ENCODE measurements around the gene IL1RAPL2. TPM values are rescaled to one million over a fixed set of nuclear protein-coding genes. Genes with fewer than 3 reads are reported as not detected.
"Not testable (repeated sequence)": the region's sequence is repeated elsewhere in the genome, so short reads cannot be mapped to it uniquely, and the experiment has no call there.

IL1RAPL2 gene
- polyA plus RNA-seq, 1 donor: 0.16 TPM

- not testable (repeated sequence) for H3K27me3 ChIP-seq (ENCODE audit: control insufficient read depth, insufficient read depth, low read length); H3K9me3 ChIP-seq (ENCODE audit: control insufficient read depth, low read depth, low read length); H3K4me3 ChIP-seq (ENCODE audit: low read length); H3K4me1 ChIP-seq (ENCODE audit: control insufficient read depth, insufficient read depth, low read length); H3K36me3 ChIP-seq (ENCODE audit: control insufficient read depth, insufficient read depth, low read length); H3K27ac ChIP-seq (ENCODE audit: low read length); DNase-seq
- WGBS (ENCODE audit: insufficient coverage, low lambda C conversion rate): no CpG with 5 or more reads among the region's 5 CpGs
Observed at GRCh38 chrX:104914686-104915085, 348.7 kb downstream of the IL1RAPL2 start.

- Histone ChIP-seq H3K27ac (ENCODE audit: low read length) (no peak overlapping the region), H3K4me1 (ENCODE audit: control insufficient read depth, insufficient read depth, low read length) (no peaks in the 10 kb centered on the region), H3K4me3 (ENCODE audit: low read length) (no peak overlapping the region), H3K9me3 (ENCODE audit: control insufficient read depth, low read depth, low read length) (no peaks in the 10 kb centered on the region), H3K27me3 (ENCODE audit: control insufficient read depth, insufficient read depth, low read length) (no peaks in the 10 kb centered on the region), H3K36me3 (ENCODE audit: control insufficient read depth, insufficient read depth, low read length) (no peaks in the 10 kb centered on the region)
- no CpG with 5 or more reads among the region's 1 CpG for WGBS (ENCODE audit: insufficient coverage, low lambda C conversion rate)
- no peak for DNase-seq
Observed at GRCh38 chrX:104918122-104918521, 352.1 kb downstream of the IL1RAPL2 start.

GRCh38 chrX:104921584-104922205, 355.7 kb downstream of the IL1RAPL2 start:
- Histone ChIP-seq H3K36me3 (ENCODE audit: control insufficient read depth, insufficient read depth, low read length) (no peaks in the 10 kb centered on the region), H3K27me3 (ENCODE audit: control insufficient read depth, insufficient read depth, low read length) (no peaks in the 10 kb centered on the region), H3K27ac (ENCODE audit: low read length) (no peak overlapping the region), H3K4me1 (ENCODE audit: control insufficient read depth, insufficient read depth, low read length) (no peaks in the 10 kb centered on the region), H3K4me3 (ENCODE audit: low read length) (no peak overlapping the region), H3K9me3 (ENCODE audit: control insufficient read depth, low read depth, low read length) (no peaks in the 10 kb centered on the region)
- no CpG with 5 or more reads among the region's 9 CpGs for WGBS (ENCODE audit: insufficient coverage, low lambda C conversion rate)
- no peak for DNase-seq

- H3K27me3 ChIP-seq (ENCODE audit: control insufficient read depth, insufficient read depth, low read length): no peaks in the 10 kb centered on the region
- WGBS (ENCODE audit: insufficient coverage, low lambda C conversion rate): no CpG with 5 or more reads among the region's 7 CpGs
- no peak overlapping the region for H3K27ac ChIP-seq (ENCODE audit: low read length)
- H3K9me3 ChIP-seq (ENCODE audit: control insufficient read depth, low read depth, low read length): no peaks in the 10 kb centered on the region
- DNase-seq: peak; percentile 31 to 42
- H3K4me1 ChIP-seq (ENCODE audit: control insufficient read depth, insufficient read depth, low read length): no peaks in the 10 kb centered on the region
- no peak overlapping the region for H3K4me3 ChIP-seq (ENCODE audit: low read length)
- H3K36me3 ChIP-seq (ENCODE audit: control insufficient read depth, insufficient read depth, low read length): no peaks in the 10 kb centered on the region
Observed at GRCh38 chrX:104922206-104922621, 356.2 kb downstream of the IL1RAPL2 start.

- no peak for DNase-seq
- WGBS (ENCODE audit: insufficient coverage, low lambda C conversion rate): no CpG with 5 or more reads among the region's 2 CpGs
- H3K4me3 ChIP-seq (ENCODE audit: low read length): no peak overlapping the region
- H3K36me3 ChIP-seq (ENCODE audit: control insufficient read depth, insufficient read depth, low read length): no peaks in the 10 kb centered on the region
- no peak overlapping the region for H3K27ac ChIP-seq (ENCODE audit: low read length)
- H3K27me3 ChIP-seq (ENCODE audit: control insufficient read depth, insufficient read depth, low read length): no peaks in the 10 kb centered on the region
- no peaks in the 10 kb centered on the region for H3K4me1 ChIP-seq (ENCODE audit: control insufficient read depth, insufficient read depth, low read length)
- H3K9me3 ChIP-seq (ENCODE audit: control insufficient read depth, low read depth, low read length): no peaks in the 10 kb centered on the region
Observed at GRCh38 chrX:104929324-104929723, 363.3 kb downstream of the IL1RAPL2 start.

GRCh38 chrX:104935581-104935980, 369.6 kb downstream of the IL1RAPL2 start:
- Histone ChIP-seq H3K36me3 (ENCODE audit: control insufficient read depth, insufficient read depth, low read length) (no peaks in the 10 kb centered on the region), H3K27ac (ENCODE audit: low read length) (no peak overlapping the region), H3K4me3 (ENCODE audit: low read length) (no peak overlapping the region), H3K27me3 (ENCODE audit: control insufficient read depth, insufficient read depth, low read length) (no peaks in the 10 kb centered on the region), H3K4me1 (ENCODE audit: control insufficient read depth, insufficient read depth, low read length) (no peaks in the 10 kb centered on the region), H3K9me3 (ENCODE audit: control insufficient read depth, low read depth, low read length) (no peaks in the 10 kb centered on the region)
- no peak for DNase-seq
- 100% methylated on average over 1 of the region's 2 CpGs for WGBS (ENCODE audit: insufficient coverage, low lambda C conversion rate)

- Histone ChIP-seq H3K9me3 (ENCODE audit: control insufficient read depth, low read depth, low read length) (no peaks in the 10 kb centered on the region), H3K27me3 (ENCODE audit: control insufficient read depth, insufficient read depth, low read length) (no peaks in the 10 kb centered on the region), H3K4me1 (ENCODE audit: control insufficient read depth, insufficient read depth, low read length) (no peaks in the 10 kb centered on the region), H3K36me3 (ENCODE audit: control insufficient read depth, insufficient read depth, low read length) (no peaks in the 10 kb centered on the region), H3K27ac (ENCODE audit: low read length) (no peak overlapping the region), H3K4me3 (ENCODE audit: low read length) (no peak overlapping the region)
- no peak for DNase-seq
Observed at GRCh38 chrX:104953251-104953650, 387.3 kb downstream of the IL1RAPL2 start.

GRCh38 chrX:104961926-104962325, 395.9 kb downstream of the IL1RAPL2 start:
- H3K4me3 ChIP-seq (ENCODE audit: low read length): no peak overlapping the region
- no peaks in the 10 kb centered on the region for H3K36me3 ChIP-seq (ENCODE audit: control insufficient read depth, insufficient read depth, low read length)
- H3K27ac ChIP-seq (ENCODE audit: low read length): no peak overlapping the region
- no peaks in the 10 kb centered on the region for H3K9me3 ChIP-seq (ENCODE audit: control insufficient read depth, low read depth, low read length)
- H3K27me3 ChIP-seq (ENCODE audit: control insufficient read depth, insufficient read depth, low read length): no peaks in the 10 kb centered on the region
- no CpG with 5 or more reads among the region's 1 CpG for WGBS (ENCODE audit: insufficient coverage, low lambda C conversion rate)
- no peak for DNase-seq
- H3K4me1 ChIP-seq (ENCODE audit: control insufficient read depth, insufficient read depth, low read length): no peaks in the 10 kb centered on the region

GRCh38 chrX:104968241-104968640, 402.2 kb downstream of the IL1RAPL2 start:
- no peaks in the 10 kb centered on the region for H3K9me3 ChIP-seq (ENCODE audit: control insufficient read depth, low read depth, low read length)
- H3K36me3 ChIP-seq (ENCODE audit: control insufficient read depth, insufficient read depth, low read length): no peaks in the 10 kb centered on the region
- H3K27me3 ChIP-seq (ENCODE audit: control insufficient read depth, insufficient read depth, low read length): no peaks in the 10 kb centered on the region
- H3K4me1 ChIP-seq (ENCODE audit: control insufficient read depth, insufficient read depth, low read length): no peaks in the 10 kb centered on the region
- H3K27ac ChIP-seq (ENCODE audit: low read length): no peak overlapping the region
- DNase-seq: no peak
- H3K4me3 ChIP-seq (ENCODE audit: low read length): no peak overlapping the region

- Histone ChIP-seq H3K27ac (ENCODE audit: low read length) (no peak overlapping the region), H3K36me3 (ENCODE audit: control insufficient read depth, insufficient read depth, low read length) (no peaks in the 10 kb centered on the region), H3K4me3 (ENCODE audit: low read length) (no peak overlapping the region), H3K27me3 (ENCODE audit: control insufficient read depth, insufficient read depth, low read length) (no peaks in the 10 kb centered on the region), H3K9me3 (ENCODE audit: control insufficient read depth, low read depth, low read length) (no peaks in the 10 kb centered on the region), H3K4me1 (ENCODE audit: control insufficient read depth, insufficient read depth, low read length) (no peaks in the 10 kb centered on the region)
- DNase-seq: no peak
- no CpG with 5 or more reads among the region's 1 CpG for WGBS (ENCODE audit: insufficient coverage, low lambda C conversion rate)
Observed at GRCh38 chrX:104972737-104973136, 406.7 kb downstream of the IL1RAPL2 start.

GRCh38 chrX:104987063-104987462, 421.1 kb downstream of the IL1RAPL2 start:
- Histone ChIP-seq H3K4me1 (ENCODE audit: control insufficient read depth, insufficient read depth, low read length) (no peaks in the 10 kb centered on the region), H3K9me3 (ENCODE audit: control insufficient read depth, low read depth, low read length) (no peaks in the 10 kb centered on the region), H3K4me3 (ENCODE audit: low read length) (no peak overlapping the region), H3K27ac (ENCODE audit: low read length) (no peak overlapping the region), H3K36me3 (ENCODE audit: control insufficient read depth, insufficient read depth, low read length) (no peaks in the 10 kb centered on the region), H3K27me3 (ENCODE audit: control insufficient read depth, insufficient read depth, low read length) (no peaks in the 10 kb centered on the region)
- DNase-seq: no peak

Data from large intestine (tissue), 3 donors.